HG02870 (cell line): ENCODE measurements around the gene LRRC43.
A peak's percentile ranks its signal among the peaks of the same experiment; 100 is the strongest.
"Not testable (repeated sequence)": the region's sequence is repeated elsewhere in the genome, so short reads cannot be mapped to it uniquely, and the experiment has no call there.

Source experiments
- ATAC-seq: cut with Tn5 transposase; IDR thresholded peaks from one replicate; pipeline ENCODE4 v1.9.1; 2021; ENCODE audit warnings: mild to moderate bottlenecking, moderate library complexity; ENCODE audit not compliant: unreplicated experiment

LRRC43 gene

DNA sequence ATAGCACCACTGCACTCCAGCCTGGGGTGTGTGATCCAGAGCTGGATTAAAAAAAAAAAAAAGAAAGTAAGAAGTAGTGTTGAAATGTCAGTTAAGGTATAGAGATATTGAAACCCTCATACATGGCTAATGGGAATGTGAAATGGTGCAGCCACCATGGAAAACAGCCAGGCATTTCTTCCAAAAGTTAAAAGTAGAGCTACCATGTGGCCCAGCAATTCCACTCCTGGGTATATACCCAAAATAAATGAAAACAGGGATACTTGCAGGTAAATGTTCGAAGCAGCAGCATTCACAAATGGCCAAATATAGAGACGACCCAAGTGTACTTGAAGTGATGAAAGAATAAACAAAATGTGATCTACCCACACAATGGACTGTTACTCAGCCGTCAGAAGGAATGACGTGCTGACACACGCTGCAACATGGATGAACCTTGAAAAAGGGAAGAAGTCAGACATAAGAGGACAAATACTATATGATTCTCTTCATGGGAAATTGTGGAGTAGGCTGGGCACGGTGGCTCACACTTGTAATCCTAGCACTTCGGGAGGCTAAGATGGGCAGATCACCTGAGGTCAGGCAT, 24.1 kb upstream of the LRRC43 start:
- no peak for ATAC-seq

GRCh38 chr12:122159882-122160281, 23.0 kb upstream of the LRRC43 start:
- no peak for ATAC-seq

DNA sequence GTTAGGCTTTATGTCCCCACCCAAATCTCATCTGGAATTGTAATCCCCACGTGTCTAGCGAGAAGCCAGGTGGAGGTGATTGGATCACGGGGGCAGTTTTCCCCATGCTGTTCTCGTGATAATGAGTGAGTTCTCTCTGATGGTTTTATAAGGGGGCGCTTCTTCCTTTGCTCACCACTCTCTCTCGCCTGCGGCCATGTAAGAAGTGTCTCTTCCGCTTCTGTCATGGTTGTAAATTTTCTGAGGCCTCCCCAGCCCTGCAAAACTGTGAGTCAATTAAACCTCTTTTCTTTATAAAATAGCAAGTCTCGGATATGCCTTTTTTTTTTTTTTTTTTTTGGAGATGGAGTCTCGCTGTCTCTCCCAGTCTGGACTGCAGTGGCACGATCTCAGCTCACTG, 22.2 kb upstream of the LRRC43 start:
- ATAC-seq, result no peak

- ATAC-seq, result no peak
Observed at GRCh38 chr12:122161682-122162081, 21.2 kb upstream of the LRRC43 start.

- ATAC-seq, result no peak
Observed at GRCh38 chr12:122162976-122163375, 19.9 kb upstream of the LRRC43 start.

DNA sequence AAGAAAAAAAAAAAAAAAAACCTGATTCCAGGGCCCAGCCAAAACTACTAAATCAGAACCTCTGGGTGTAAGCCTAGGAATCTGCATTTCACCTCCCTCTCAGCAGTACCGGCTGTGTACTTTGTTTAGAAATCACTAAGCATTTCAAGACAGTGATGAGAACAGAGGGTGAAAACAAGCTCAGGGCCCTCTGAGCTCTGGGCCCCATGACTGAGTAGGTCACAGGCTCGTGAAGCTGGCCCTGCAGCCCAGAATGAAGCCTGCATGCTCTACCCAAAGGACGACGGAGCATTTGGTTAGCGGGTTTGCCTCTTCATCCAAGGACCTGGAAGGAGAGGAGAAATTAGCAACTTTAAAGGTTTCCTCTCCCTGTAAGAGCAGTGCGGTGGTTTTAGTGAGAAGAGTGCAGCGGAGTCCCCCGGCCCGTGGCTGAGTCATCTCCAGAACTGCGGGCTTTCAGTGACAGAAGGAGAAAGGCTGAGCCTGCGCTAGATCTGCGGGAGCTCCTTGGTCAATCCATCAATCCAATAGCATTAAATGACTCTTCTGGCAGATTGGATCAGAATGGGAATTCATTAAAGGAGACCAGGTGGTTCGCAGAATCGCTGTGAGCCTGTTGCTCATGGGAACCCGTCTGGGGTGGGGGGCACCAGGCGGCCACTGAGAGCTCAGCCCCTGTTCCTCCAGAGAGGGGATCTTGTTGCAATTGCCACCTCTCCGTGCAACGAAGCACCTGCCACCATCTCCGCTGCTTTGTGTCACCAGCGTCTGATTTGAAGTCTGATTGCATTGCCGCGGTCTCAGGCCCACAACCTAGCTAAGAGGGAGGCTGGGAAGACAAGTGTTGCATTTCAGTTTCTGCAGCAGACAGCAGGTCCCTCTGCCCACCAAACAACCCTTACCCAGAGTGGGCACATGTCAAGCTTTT, 16.2 kb upstream of the LRRC43 start:
- peak; percentile 68 for ATAC-seq

GRCh38 chr12:122167356-122167925, 15.5 kb upstream of the LRRC43 start:
- ATAC-seq, result no peak

GRCh38 chr12:122168492-122168891, 14.4 kb upstream of the LRRC43 start:
- ATAC-seq, result no peak

DNA sequence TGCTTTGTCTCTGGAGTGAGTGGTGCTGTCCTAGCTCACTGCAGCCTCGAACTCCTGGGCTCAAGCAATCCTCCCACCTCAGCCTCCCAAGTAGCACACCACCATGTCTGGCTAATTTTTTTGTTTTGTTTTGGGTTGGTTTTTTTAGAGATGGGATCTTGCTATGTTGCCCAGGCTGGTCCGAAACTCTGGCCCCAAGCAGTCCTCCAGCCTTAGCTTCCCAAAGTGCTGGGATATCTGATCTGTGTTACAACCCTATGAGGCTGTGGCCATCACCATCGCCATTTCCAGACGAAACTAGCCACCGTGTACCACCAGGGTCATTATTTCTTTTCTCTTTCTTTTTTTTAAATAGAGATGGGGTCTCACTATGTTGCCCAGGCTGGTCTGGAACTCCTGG, 11.5 kb upstream of the LRRC43 start:
- no peak for ATAC-seq

DNA sequence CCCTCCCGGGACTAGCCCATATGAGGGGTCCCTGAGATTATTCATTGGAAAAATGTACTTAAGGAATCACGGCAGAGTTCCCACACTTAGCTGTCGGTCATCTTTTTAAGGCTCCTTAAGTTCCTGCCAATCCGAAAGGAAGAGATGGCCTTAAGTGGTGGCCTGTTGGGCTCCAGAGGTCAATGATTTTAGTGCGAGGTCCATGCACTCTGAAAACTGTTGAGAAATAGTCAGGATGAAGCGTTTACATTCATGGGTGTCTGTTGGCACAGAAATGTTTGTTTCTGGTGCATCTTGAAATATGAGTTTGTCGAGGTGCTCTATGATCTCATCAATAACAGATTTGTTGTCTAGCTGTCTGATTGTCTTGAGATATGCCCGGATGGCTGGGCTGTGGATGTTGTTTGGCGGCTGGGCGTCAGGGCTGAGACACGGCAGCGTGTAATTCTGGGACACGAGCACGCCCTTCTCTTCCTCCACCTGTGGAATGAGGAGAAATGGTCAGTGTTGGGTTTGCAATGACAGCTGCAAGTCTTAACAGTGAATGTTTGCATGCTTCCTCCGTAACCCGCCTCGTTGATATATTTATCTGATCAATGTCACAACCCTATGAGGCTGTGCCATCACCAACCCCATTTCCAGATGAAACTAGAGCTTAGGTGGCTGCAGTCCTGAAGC, 10.5 kb upstream of the LRRC43 start:
- ATAC-seq, result no peak

DNA sequence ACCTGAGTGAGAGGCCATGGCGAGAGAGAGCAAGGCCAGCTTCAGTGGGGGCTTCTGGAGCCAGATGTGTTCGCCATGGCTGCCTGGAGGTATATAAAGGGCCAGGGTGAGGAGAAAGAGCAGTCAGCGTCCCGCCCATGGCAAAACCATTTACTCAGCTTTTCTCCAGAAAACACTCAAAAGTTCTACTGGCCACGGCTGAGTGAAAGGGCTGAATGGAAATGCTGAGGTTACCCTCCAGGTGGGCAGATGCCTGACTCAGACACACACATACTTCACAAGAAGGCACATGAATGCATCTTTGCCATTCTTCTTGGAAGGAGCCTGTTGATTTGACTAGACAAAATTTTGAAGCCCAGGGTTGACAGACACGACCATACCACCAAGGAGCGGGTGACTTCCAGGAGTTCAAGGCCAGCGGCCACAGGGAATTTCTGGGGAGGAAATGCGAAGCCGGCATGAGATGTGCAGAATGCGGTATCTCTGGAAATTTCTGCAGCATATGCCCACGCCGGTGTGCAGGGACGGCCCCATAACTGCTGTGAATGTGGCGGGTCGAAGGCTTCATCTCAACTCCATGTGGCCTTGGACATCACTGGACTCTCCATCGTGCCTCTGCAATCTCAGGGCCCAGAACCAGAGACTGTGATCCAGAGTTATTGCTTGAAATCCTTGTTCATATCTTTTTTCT, 8.6 kb upstream of the LRRC43 start, which contains the start of gene IL31:
IL31 (minus strand) TSS at position 67 of the 691 bp plus-strand sequence; CDS start at position 18, 49 bp downstream.
- no peak for ATAC-seq

- ATAC-seq, result not testable (repeated sequence)
Observed at GRCh38 chr12:122176473-122176872, 6.5 kb upstream of the LRRC43 start.

DNA sequence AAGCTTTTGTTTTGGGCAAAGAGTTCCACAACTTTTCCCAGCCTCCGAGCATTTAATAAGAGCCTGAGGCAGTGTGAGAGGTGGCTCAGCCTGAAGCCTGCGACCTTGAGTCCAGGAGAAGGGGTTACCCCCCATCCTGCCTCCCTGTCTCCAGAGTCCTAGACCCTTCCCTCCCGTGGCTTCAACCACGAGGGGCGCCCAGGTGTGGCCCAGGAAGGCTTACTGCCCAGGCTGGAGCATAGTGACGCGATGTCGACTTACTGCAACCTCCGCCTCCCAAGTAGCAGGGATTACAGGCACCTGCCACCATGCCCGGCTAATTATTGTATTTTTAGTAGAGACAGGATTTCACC, 641 bp downstream of the LRRC43 start:
- ATAC-seq, result no peak

GRCh38 chr12:122184517-122184916, 1.6 kb downstream of the LRRC43 start:
- no peak for ATAC-seq

- no peak for ATAC-seq
Observed at GRCh38 chr12:122185079-122185478, 2.2 kb downstream of the LRRC43 start.

- no peak for ATAC-seq
Observed at GRCh38 chr12:122185494-122186082, 2.7 kb downstream of the LRRC43 start.

GRCh38 chr12:122187466-122187865, 4.5 kb downstream of the LRRC43 start:
- no peak for ATAC-seq

GRCh38 chr12:122189626-122190475, 6.9 kb downstream of the LRRC43 start:
- ATAC-seq, result no peak

- no peak for ATAC-seq
Observed at GRCh38 chr12:122190842-122191668, 8.1 kb downstream of the LRRC43 start.
